ENCODE results near the gene FFAR2. TPM values are rescaled to one million over a fixed set of nuclear protein-coding genes. Genes with fewer than 3 reads are reported as not detected.

Gene FFAR2
- total and polyA plus RNA-seq, 9 of the 15 experiments (the other 6 are each of a cell fraction or from before 2014, with no cell fraction given) = not detected

DNA sequence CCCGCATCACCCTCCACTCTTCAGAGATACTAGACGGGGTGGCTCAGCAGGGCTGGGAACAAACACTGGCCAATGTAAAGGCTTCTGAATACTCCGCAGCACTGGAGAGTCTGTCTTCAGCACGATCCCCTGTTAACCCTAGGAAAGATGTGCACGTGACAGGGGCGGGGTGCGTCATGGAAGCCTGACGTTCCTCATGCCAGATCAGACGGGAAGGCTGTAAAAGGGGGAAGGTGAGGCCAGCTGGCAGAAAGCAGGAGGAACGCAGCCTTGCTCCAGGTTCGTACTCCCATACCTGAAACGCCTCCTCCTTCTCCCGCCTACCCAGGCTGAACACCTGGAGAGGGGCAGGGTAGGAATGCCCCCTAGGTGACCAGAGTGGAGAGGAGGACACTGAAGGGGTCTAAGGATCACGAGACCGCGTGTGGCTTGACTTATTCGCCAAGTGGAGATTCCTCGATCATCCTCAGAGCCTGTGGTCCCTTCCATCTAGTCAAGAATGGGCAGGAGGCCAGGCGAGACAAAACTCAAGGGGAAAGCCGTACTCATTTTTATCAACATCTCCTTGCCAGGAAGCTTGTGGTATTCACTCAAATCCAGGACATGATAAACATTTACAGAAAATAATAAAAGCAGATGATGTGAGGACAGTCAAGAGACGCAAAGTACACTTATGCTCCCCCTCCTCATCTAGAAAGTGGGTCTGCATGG is 18.2 kb upstream of the FFAR2 start:
- Histone ChIP-seq H3K9ac (ENCODE audit: insufficient read depth in 1 of 2, low read depth in 2 of 2, low read length in 2 of 2) (no peak overlapping the region; a peak in 1 of 4 replicates), H3K79me2 (ENCODE audit: control insufficient read depth, insufficient read depth, low read length) (no peaks in the 10 kb centered on the region), H4K20me1 (replicated peaks; ENCODE audit: control insufficient read depth, insufficient read depth, low read length) (no peaks in the 10 kb centered on the region), H3K9me3 (replicated peaks; ENCODE audit: control insufficient read depth, insufficient read depth, low read depth, low read length) (no peaks in the 10 kb centered on the region), H3K4me1 (replicated peaks in 1 of 2; ENCODE audit: control insufficient read depth in 2 of 2, insufficient read depth in 2 of 2, low read length in 2 of 2) (peaks cover 18 to 23% of the 10 kb centered on the region in 2 experiments; a peak in 4 of 5 replicates), H2AFZ (ENCODE audit: low read depth, low read length) (peak overlapping the region; percentile 59), H3K27ac (ENCODE audit: extremely low read depth, low read depth, low read length) (no peak overlapping the region), H3K27me3 (ENCODE audit: control insufficient read depth in 2 of 2, insufficient read depth in 2 of 2, low read length in 2 of 2) (peaks cover 47 to 61% of the 10 kb centered on the region in 2 experiments), H3K4me3 (no peak overlapping the region), H3K9me1 (ENCODE audit: control insufficient read depth, insufficient read depth, low read length) (no peaks in the 10 kb centered on the region), H3K36me3 (ENCODE audit: control insufficient read depth, insufficient read depth, low read length) (no peaks in the 10 kb centered on the region), H3K4me2 (ENCODE audit: insufficient read depth, low read length) (peak overlapping the region; percentile 72)
- in situ Hi-C loops (cut with MboI) = no loop called here
- ChIA-PET CTCF (ENCODE audit: low intra/inter-chr PET ratio) (no interaction called here), POLR2A (interaction anchor here (0.6 to 2.0 kb wide), 5 partner anchors 9 to 276 kb away, joined by 3 to 7 read pairs (median 4); no protein-coding TSS in a partner anchor)
- DNase-seq (ENCODE audit: extremely low read depth in 1 of 4, low spot score in 3 of 4) = peak in 3 of 4 experiments; percentile 39 to 52 (median 45)
- intact Hi-C loops (cut with micrococcal nuclease) = no loop called here
- BruUV-seq (replicated peaks) = no TSS peak
- peak; percentile 42; the same call in 2 of the 3 replicates for ATAC-seq
- WGBS (ENCODE audit: insufficient coverage, low coverage, missing lambda C conversion rate) = 1% methylated on average over 19 of the region's 21 CpGs
- no peak for FAIRE-seq
- TF ChIP-seq, protein P1, sequence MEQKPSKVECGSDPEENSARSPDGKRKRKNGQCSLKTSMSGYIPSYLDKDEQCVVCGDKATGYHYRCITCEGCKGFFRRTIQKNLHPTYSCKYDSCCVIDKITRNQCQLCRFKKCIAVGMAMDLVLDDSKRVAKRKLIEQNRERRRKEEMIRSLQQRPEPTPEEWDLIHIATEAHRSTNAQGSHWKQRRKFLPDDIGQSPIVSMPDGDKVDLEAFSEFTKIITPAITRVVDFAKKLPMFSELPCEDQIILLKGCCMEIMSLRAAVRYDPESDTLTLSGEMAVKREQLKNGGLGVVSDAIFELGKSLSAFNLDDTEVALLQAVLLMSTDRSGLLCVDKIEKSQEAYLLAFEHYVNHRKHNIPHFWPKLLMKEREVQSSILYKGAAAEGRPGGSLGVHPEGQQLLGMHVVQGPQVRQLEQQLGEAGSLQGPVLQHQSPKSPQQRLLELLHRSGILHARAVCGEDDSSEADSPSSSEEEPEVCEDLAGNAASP (IDR thresholded peaks at IDR 0.05) = no peak
- no peak for TF ChIP-seq GABPA (tag; conservative IDR thresholded peaks at IDR 0.05; ENCODE audit: low read depth)
- no peak for TF ChIP-seq CTBP1 (IDR thresholded peaks at IDR 0.05; ENCODE audit: borderline replicate concordance)
- TF ChIP-seq HOXB6 (CRISPR knock-in tag; IDR thresholded peaks at IDR 0.05; ENCODE audit: borderline replicate concordance) = no peak
- no peak for TF ChIP-seq CBFA2T3 (IDR thresholded peaks at IDR 0.05)
- TF ChIP-seq, protein P2, sequence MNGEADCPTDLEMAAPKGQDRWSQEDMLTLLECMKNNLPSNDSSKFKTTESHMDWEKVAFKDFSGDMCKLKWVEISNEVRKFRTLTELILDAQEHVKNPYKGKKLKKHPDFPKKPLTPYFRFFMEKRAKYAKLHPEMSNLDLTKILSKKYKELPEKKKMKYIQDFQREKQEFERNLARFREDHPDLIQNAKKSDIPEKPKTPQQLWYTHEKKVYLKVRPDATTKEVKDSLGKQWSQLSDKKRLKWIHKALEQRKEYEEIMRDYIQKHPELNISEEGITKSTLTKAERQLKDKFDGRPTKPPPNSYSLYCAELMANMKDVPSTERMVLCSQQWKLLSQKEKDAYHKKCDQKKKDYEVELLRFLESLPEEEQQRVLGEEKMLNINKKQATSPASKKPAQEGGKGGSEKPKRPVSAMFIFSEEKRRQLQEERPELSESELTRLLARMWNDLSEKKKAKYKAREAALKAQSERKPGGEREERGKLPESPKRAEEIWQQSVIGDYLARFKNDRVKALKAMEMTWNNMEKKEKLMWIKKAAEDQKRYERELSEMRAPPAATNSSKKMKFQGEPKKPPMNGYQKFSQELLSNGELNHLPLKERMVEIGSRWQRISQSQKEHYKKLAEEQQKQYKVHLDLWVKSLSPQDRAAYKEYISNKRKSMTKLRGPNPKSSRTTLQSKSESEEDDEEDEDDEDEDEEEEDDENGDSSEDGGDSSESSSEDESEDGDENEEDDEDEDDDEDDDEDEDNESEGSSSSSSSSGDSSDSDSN (IDR thresholded peaks at IDR 0.05; ENCODE audit: borderline replicate concordance in 1 of 2, low read depth in 2 of 2, low read length in 2 of 2) = no peak
- TF ChIP-seq FIP1L1 (IDR thresholded peaks at IDR 0.05; ENCODE audit: low read depth, low read length, poor library complexity, severe bottlenecking) = no peak
